Common myeloid progenitor, CD34-positive (primary cell): ENCODE measurements around the gene AKT1.

Experiments
- CTCF ChIA-PET: fragments of 350-600 bp; sonication (Branson Sonifier 250); formaldehyde crosslinking; loops from one replicate; lab custom pipeline; 2021; ENCODE audit warnings: antibody characterized with exemption; lab: Charles Lee
- POLR2A ChIA-PET: fragments of 350-600 bp; sonication (Branson Sonifier 250); formaldehyde crosslinking; loops from one replicate; lab custom pipeline; 2021; ENCODE audit warnings: antibody characterized with exemption; lab: Charles Lee
- DNase-seq, 3 donors: peaks; one replicate each; pipeline versions ENCODE4 v3.0.0 to v3.0.0-alpha.2; 2013
- H3K27ac ChIP-seq, 2 experiments: 1 replicate in 1 of 2; 2 replicates in 1 of 2; pipeline ENCODE4 v1.7.0; 2013; ENCODE audit warnings: inconsistent platforms in 2 of 2, low read length in 2 of 2, mild to moderate bottlenecking in 2 of 2, low read depth in 1 of 2, moderate library complexity in 1 of 2; ENCODE audit not compliant: severe bottlenecking in 2 of 2, insufficient read depth in 1 of 2, poor library complexity in 1 of 2
- H3K27me3 ChIP-seq, 5 experiments: replicated peaks in 2 of 5; 1 replicate in 3 of 5; 2 replicates in 2 of 5; pipeline versions ENCODE4 v1.6.1 to v1.7.0; 2013; ENCODE audit warnings: low read length in 4 of 5, mild to moderate bottlenecking in 2 of 5, moderate library complexity in 2 of 5, inconsistent platforms in 1 of 5; ENCODE audit not compliant: insufficient read depth in 5 of 5, control insufficient read depth in 4 of 5
- H3K36me3 ChIP-seq, 4 experiments: 1 replicate in 2 of 4; 2 replicates in 2 of 4; pipeline versions ENCODE4 v1.6.1 to v1.7.0; 2013; ENCODE audit warnings: low read length in 3 of 4, control low read depth in 1 of 4, mild to moderate bottlenecking in 1 of 4; ENCODE audit not compliant: control insufficient read depth in 4 of 4, insufficient read depth in 4 of 4
- H3K4me1 ChIP-seq, 4 experiments: 1 replicate in 3 of 4; 2 replicates in 1 of 4; pipeline versions ENCODE4 v1.6.1 to v1.7.1; 2013; ENCODE audit warnings: low read length in 3 of 4, mild to moderate bottlenecking in 3 of 4, control low read depth in 1 of 4, inconsistent platforms in 1 of 4, moderate library complexity in 1 of 4; ENCODE audit not compliant: control insufficient read depth in 4 of 4, insufficient read depth in 4 of 4; ENCODE audit errors: control extremely low read depth in 1 of 4
- H3K4me3 ChIP-seq, 7 experiments: 1 replicate in 4 of 7; 2 replicates in 3 of 7; pipeline versions ENCODE4 v1.5.1 to v1.7.0; 2013; ENCODE audit warnings: mild to moderate bottlenecking in 7 of 7, low read length in 6 of 7, moderate library complexity in 6 of 7, inconsistent platforms in 2 of 7, low read depth in 2 of 7, control low read depth in 1 of 7; ENCODE audit not compliant: insufficient read depth in 4 of 7, control insufficient read depth in 1 of 7; ENCODE audit errors: extremely low read depth in 1 of 7
- H3K9me3 ChIP-seq, 5 experiments: 1 replicate in 4 of 5; 2 replicates in 1 of 5; pipeline versions ENCODE4 v1.6.1 to v1.7.1; 2013; ENCODE audit warnings: low read length in 4 of 5, mild to moderate bottlenecking in 2 of 5, inconsistent platforms in 1 of 5, low read depth in 1 of 5, moderate library complexity in 1 of 5; ENCODE audit not compliant: control insufficient read depth in 4 of 5, insufficient read depth in 2 of 5; ENCODE audit errors: control extremely low read depth in 1 of 5
- WGBS: methylation state at CpG from one replicate; pipeline ENCODE4 v1.1.5; 2013; ENCODE audit not compliant: insufficient coverage; 5-methylcytosine and 5-hydroxymethylcytosine counted together

AKT1 gene

GRCh38 chr14:104798300-104799243 lies 3.0 kb upstream of the AKT1 start:
- Histone ChIP-seq H3K27me3 (no peaks in the 10 kb centered on the region), H3K36me3 (peaks cover 0 to 3% (median 0%) of the 10 kb centered on the region in 4 experiments), H3K9me3 (no peaks in the 10 kb centered on the region), H3K4me3 (no peak overlapping the region), H3K27ac (no peak overlapping the region), H3K4me1 (peaks cover 0 to 65% (median 64%) of the 10 kb centered on the region in 4 experiments)
- ChIA-PET CTCF (interaction anchor here (0.7 to 1.3 kb wide), 4 partner anchors 11 to 27 kb away, joined by 3 to 5 read pairs (median 4); no protein-coding TSS in a partner anchor), POLR2A (no interaction called here)
- WGBS: 85% methylated on average over 11 of the region's 16 CpGs
- DNase-seq: no peak

DNA sequence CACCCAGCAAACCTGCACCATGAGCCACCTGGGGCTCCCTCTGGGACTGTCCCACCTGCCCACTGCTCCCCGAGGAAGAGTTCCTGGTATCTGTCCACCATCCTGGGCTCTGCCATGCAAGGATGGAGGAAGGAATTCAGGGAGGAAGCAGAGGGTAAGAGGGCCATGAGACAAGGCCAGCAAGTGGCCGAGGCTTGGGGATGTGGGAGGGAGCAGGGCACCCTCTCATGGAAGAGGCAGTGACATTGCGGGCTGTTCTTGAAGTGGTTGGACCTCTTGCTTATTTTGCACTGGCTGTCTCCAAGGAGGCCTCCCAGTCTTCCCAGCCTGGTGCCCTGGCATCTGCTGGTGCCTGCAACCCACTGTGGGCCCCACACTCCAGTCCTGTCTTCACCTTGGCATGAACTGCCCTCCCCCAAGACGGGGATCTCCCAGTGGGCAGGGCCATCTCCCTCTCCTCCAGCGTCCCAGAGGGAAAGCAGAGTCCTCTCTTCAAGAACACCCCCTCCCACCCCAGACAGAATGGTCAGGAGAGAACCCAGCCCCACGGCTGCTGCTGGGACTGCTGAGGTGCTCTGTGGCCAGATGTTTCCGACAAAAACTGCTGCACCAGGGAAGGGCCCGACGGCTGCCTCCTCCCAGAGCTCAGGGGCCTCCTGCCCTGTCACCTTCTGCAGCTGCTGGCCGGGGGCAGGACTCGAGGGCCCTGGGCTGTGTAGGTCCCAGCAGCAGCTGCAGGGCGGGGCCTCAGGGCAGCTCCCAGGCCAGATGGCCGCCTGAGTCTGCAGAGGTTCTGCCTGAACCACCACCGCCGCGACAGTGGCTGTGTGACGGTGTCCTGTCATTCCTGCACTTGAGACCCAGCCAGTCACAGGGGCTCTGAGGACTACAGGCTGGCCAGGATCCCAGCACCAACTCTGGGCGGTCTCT lies 1.8 kb upstream of the AKT1 start:
- H3K27ac ChIP-seq: no peak overlapping the region
- DNase-seq: peak in 2 of 3 donors; percentile 44 to 61
- H3K36me3 ChIP-seq: peaks cover 0 to 8% (median 1%) of the 10 kb centered on the region in 4 experiments
- CTCF ChIA-PET: interaction anchor here (0.7 to 1.3 kb wide), 3 partner anchors 10 to 16 kb away, joined by 3 to 4 read pairs (median 4); no protein-coding TSS in a partner anchor
- H3K27me3 ChIP-seq: no peaks in the 10 kb centered on the region
- H3K9me3 ChIP-seq: no peaks in the 10 kb centered on the region
- 60% methylated on average over 15 of the region's 18 CpGs for WGBS
- peak overlapping the region in 1 of 7 experiments; percentile 1 for H3K4me3 ChIP-seq
- POLR2A ChIA-PET: interaction anchor here (0.9 to 1.0 kb wide), 2 partner anchors 10 to 29 kb away, joined by 3 read pairs; no protein-coding TSS in a partner anchor
- H3K4me1 ChIP-seq: peaks cover 0 to 71% (median 69%) of the 10 kb centered on the region in 4 experiments

DNA sequence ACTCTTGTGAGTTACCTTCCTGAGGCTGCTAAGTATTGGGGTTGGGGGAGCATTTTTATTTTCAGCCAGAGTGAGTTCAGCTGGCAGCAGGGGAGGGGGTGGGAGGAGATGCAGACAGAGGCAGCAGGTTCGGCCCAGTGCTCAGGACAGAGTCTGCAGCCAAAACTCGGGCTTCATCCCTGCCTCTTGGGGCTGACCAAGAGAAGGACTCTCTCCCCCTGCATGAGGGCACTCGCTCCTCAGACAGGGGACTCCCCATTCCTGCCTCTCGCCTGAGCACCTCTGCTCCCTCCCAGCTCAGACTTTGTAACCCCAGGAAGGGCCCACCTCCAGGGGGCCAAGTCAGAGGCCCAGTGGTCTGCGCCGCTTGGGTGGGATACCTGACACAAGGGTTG lies 1.1 kb upstream of the AKT1 start:
- Histone ChIP-seq H3K4me1 (peaks cover 0 to 64% (median 62%) of the 10 kb centered on the region in 4 experiments), H3K27me3 (no peaks in the 10 kb centered on the region), H3K36me3 (peaks cover 0 to 15% (median 4%) of the 10 kb centered on the region in 4 experiments), H3K9me3 (no peaks in the 10 kb centered on the region), H3K4me3 (no peak overlapping the region), H3K27ac (no peak overlapping the region)
- ChIA-PET POLR2A (no interaction called here), CTCF (interaction anchor here (0.9 to 1.2 kb wide), 2 partner anchors 11 to 26 kb away, joined by 3 to 4 read pairs; no protein-coding TSS in a partner anchor)
- WGBS: 97% methylated on average over 5 of the region's 6 CpGs
- DNase-seq: no peak

GRCh38 chr14:104795781-104796686 lies 486 bp upstream of the AKT1 start:
- Histone ChIP-seq H3K9me3 (no peaks in the 10 kb centered on the region), H3K36me3 (peaks cover 3 to 21% (median 9%) of the 10 kb centered on the region in 4 experiments), H3K27ac (peak overlapping the region in 1 of 2 experiments; percentile 54), H3K27me3 (no peaks in the 10 kb centered on the region), H3K4me3 (peak overlapping the region; percentile 8 to 75 (median 57)), H3K4me1 (peaks cover 0 to 58% (median 56%) of the 10 kb centered on the region in 4 experiments)
- ChIA-PET CTCF (interaction anchor here (0.9 to 1.2 kb wide), 2 partner anchors 11 to 25 kb away, joined by 3 to 4 read pairs; no protein-coding TSS in a partner anchor), POLR2A (no interaction called here)
- 11% methylated on average over 30 of the region's 55 CpGs for WGBS
- DNase-seq: peak in 1 of 3 donors; percentile 55

- no peak for DNase-seq
- 4% methylated on average over 15 of the region's 16 CpGs for WGBS
- peak overlapping the region; percentile 39 to 81 (median 73) for H3K4me3 ChIP-seq
- peak overlapping the region in 1 of 2 experiments; percentile 75 for H3K27ac ChIP-seq
- H3K36me3 ChIP-seq: peaks cover 3 to 35% (median 18%) of the 10 kb centered on the region in 4 experiments
- ChIA-PET POLR2A (no interaction called here), CTCF (interaction anchor here (1.0 to 1.8 kb wide), 5 partner anchors 15 to 31 kb away, joined by 3 to 6 read pairs (median 3); no protein-coding TSS in a partner anchor)
- peaks cover 0 to 52% (median 48%) of the 10 kb centered on the region in 4 experiments for H3K4me1 ChIP-seq
- no peaks in the 10 kb centered on the region for H3K27me3 ChIP-seq
- no peaks in the 10 kb centered on the region for H3K9me3 ChIP-seq
These were observed 936 bp downstream of the AKT1 start for GRCh38 chr14:104794631-104794992.

- Histone ChIP-seq H3K27ac (no peak overlapping the region), H3K36me3 (peaks cover 3 to 40% (median 21%) of the 10 kb centered on the region in 4 experiments), H3K4me3 (peak overlapping the region in 6 of 7 experiments; percentile 67 to 81 (median 74)), H3K4me1 (peaks cover 0 to 51% (median 46%) of the 10 kb centered on the region in 4 experiments), H3K9me3 (no peaks in the 10 kb centered on the region), H3K27me3 (no peaks in the 10 kb centered on the region)
- CTCF ChIA-PET: interaction anchor here (1.0 to 1.8 kb wide), 5 partner anchors 14 to 32 kb away, joined by 3 to 6 read pairs (median 3); no protein-coding TSS in a partner anchor
- DNase-seq: peak in 1 of 3 donors; percentile 34
- 19% methylated on average over 14 of the region's 15 CpGs for WGBS
- POLR2A ChIA-PET: no interaction called here
These were observed 1.4 kb downstream of the AKT1 start for GRCh38 chr14:104794099-104794498.
